Suprapubic skin (tissue), 4 donors: ENCODE results near the gene NF1.

Experiments
- EP300 ChIP-seq: sonication (generic); formaldehyde crosslinking; IDR thresholded peaks from one replicate; pipeline ENCODE4 v1.6.1; 2017; ENCODE audit warnings: antibody characterized with exemption
- POLR2A ChIP-seq, 2 donors: fragments of 450-650 bp; IDR thresholded peaks; one replicate each; pipeline ENCODE4 v1.6.1; 2017; ENCODE audit warnings: antibody characterized with exemption in 2 of 2, mild to moderate bottlenecking in 2 of 2, moderate library complexity in 2 of 2
- POLR2AphosphoS5 ChIP-seq, 3 donors: sonication (generic); formaldehyde crosslinking; IDR thresholded peaks; one replicate each; pipeline ENCODE4 v1.6.1; 2017; ENCODE audit warnings: antibody characterized with exemption in 3 of 3
- TF ChIP-seq, protein P1 (sequence below), 2 donors: fragments of 200-600 bp in 1 of 2; fragments of 450-650 bp in 1 of 2; sonication (generic) in 1 of 2; IDR thresholded peaks; one replicate each; pipeline ENCODE4 v1.5.1; 2016 to 2019; ENCODE audit warnings: antibody characterized with exemption in 2 of 2, mild to moderate bottlenecking in 1 of 2, moderate library complexity in 1 of 2

DNA sequence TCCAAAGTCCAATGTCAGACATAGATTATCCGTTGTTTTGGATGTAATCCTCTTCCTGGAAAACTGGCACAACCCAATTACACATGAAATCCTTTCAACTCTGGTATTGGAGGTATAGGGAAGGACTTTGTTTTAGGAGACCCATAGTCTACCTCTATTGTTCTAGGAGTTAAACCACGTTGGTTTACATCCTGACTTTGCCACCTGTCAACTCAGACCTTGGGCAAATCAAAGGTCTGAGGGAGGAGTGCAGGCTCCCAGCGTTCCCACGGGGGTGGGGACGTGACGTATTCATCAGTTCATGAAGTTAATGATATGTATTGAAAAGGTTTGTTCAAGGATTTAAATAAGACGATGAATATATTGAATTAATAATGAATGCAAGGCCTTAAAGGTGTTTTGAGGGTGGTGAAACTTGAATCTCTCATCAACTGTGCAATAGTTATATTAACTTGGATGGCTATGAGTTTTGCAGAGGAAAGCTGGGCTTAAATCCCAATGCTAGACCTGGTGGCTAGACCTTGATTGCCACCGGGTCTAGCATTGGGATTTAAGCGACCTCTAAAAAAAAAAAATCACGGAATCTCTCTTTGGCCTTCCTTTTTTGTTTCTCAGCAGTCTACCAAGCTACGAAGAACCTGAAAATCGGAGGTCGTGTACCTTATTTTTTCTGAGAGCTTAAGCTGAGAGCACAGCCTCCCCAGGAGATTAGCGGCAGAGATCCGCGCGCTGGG, 744 bp upstream of the NF1 start:
- TF ChIP-seq POLR2A (IDR thresholded peaks at IDR 0.05) (no peak), EP300 (no peak), POLR2AphosphoS5 (IDR thresholded peaks at IDR 0.05) (no peak)
- TF ChIP-seq, protein P1, sequence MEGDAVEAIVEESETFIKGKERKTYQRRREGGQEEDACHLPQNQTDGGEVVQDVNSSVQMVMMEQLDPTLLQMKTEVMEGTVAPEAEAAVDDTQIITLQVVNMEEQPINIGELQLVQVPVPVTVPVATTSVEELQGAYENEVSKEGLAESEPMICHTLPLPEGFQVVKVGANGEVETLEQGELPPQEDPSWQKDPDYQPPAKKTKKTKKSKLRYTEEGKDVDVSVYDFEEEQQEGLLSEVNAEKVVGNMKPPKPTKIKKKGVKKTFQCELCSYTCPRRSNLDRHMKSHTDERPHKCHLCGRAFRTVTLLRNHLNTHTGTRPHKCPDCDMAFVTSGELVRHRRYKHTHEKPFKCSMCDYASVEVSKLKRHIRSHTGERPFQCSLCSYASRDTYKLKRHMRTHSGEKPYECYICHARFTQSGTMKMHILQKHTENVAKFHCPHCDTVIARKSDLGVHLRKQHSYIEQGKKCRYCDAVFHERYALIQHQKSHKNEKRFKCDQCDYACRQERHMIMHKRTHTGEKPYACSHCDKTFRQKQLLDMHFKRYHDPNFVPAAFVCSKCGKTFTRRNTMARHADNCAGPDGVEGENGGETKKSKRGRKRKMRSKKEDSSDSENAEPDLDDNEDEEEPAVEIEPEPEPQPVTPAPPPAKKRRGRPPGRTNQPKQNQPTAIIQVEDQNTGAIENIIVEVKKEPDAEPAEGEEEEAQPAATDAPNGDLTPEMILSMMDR (IDR thresholded peaks at IDR 0.05), result no peak
